ENCODE results near the gene LRPAP1.

LRPAP1 gene

GRCh38 chr4:3501126-3501824 lies 30.9 kb downstream of the LRPAP1 start:
- no peak for TF ChIP-seq CTCF (IDR thresholded peaks at IDR 0.05; ENCODE audit: insufficient read depth, missing control alignments)
- FAIRE-seq, result no peak
- DNase-seq (ENCODE audit: insufficient read length, low spot score), result no peak

GRCh38 chr4:3500634-3501101 lies 31.6 kb downstream of the LRPAP1 start:
- DNase-seq (ENCODE audit: insufficient read length, low spot score) (no peak), FAIRE-seq (no peak)
- TF ChIP-seq CTCF (IDR thresholded peaks at IDR 0.05; ENCODE audit: insufficient read depth, missing control alignments), result no peak

- DNase-seq (ENCODE audit: insufficient read length, low spot score) (no peak), FAIRE-seq (no peak)
- no peak for TF ChIP-seq CTCF (IDR thresholded peaks at IDR 0.05; ENCODE audit: insufficient read depth, missing control alignments)
Measured at GRCh38 chr4:3500111-3500510, 32.1 kb downstream of the LRPAP1 start.

GRCh38 chr4:3499710-3500109 lies 32.5 kb downstream of the LRPAP1 start:
- DNase-seq (ENCODE audit: insufficient read length, low spot score), result no peak
- FAIRE-seq, result no peak
- TF ChIP-seq CTCF (IDR thresholded peaks at IDR 0.05; ENCODE audit: insufficient read depth, missing control alignments), result no peak

- no peak for TF ChIP-seq CTCF (IDR thresholded peaks at IDR 0.05; ENCODE audit: insufficient read depth, missing control alignments)
- DNase-seq (ENCODE audit: insufficient read length, low spot score), result no peak
- FAIRE-seq, result no peak
Measured at GRCh38 chr4:3498901-3499510, 33.2 kb downstream of the LRPAP1 start.

GRCh38 chr4:3498407-3498806 lies 33.8 kb downstream of the LRPAP1 start:
- TF ChIP-seq CTCF (IDR thresholded peaks at IDR 0.05; ENCODE audit: insufficient read depth, missing control alignments), result no peak
- FAIRE-seq, result no peak
- DNase-seq (ENCODE audit: insufficient read length, low spot score), result no peak

All from D721Med (cell line).